ENCODE data around the gene LRRK1.

Gene LRRK1

DNA sequence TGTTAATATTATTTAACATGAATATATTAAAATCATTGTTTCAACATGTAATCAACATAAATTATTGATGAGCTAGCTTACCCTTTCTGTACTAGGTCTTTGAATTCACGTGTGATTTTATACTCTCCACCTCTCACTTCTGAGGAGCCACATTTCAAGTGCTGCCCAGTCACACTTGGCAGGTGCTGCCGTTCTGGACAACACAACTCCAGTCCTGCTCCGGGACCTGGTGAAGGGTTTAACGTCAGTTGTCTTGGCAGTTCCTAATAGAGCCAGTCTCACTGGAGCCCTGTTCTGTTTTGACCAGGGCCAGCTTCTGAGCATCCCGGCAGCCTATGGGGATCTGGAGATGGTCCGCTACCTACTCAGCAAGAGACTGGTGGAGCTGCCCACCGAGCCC lies 64.1 kb downstream of the LRRK1 start:
- DNase-seq, result no peak

DNA sequence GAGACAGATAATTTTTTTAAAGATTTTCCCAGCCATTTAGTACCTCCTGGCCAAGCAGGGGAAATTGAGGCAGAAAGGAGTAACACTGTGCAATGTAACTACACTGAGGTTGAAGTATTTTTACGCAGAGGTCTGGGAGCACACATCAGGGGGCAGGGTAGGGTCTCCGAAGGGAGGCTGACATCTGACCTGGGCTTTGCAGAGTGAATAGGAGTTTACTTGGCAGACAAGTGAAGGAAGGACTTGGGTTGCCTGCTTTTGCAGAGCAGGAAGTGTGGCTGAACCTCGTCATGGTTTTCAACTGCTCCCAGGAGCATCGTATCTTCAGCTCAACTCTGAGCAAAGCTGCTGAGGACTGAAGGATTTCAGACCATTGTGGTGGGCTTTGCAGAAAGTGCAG lies 66.2 kb downstream of the LRRK1 start:
- no peak for DNase-seq

- DNase-seq, result no peak
Measured at GRCh38 chr15:100986158-100986896, 67.2 kb downstream of the LRRK1 start.

DNA sequence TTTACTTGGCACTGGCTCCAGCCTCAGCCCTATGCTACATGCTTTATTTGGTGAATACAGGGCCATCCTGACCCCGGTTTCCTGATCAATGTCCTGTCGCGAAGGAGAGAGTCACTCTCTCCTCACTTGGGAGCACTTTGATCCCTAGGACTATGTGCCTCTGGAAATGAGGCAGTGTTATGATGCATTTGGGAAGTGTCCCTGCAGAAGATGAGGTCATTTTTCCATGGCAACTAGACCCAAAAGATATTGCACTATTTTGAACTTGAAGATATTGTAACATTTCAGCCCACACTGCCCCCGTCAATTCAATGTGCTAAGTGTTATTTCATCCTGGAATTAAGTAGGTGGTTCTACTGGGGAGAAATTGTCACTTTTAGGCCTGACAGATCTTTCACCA lies 68.0 kb downstream of the LRRK1 start:
- DNase-seq, result no peak

GRCh38 chr15:100988297-100988696 lies 69.1 kb downstream of the LRRK1 start:
- no peak for DNase-seq

GRCh38 chr15:100988857-100989256 lies 69.7 kb downstream of the LRRK1 start:
- no peak for DNase-seq

DNA sequence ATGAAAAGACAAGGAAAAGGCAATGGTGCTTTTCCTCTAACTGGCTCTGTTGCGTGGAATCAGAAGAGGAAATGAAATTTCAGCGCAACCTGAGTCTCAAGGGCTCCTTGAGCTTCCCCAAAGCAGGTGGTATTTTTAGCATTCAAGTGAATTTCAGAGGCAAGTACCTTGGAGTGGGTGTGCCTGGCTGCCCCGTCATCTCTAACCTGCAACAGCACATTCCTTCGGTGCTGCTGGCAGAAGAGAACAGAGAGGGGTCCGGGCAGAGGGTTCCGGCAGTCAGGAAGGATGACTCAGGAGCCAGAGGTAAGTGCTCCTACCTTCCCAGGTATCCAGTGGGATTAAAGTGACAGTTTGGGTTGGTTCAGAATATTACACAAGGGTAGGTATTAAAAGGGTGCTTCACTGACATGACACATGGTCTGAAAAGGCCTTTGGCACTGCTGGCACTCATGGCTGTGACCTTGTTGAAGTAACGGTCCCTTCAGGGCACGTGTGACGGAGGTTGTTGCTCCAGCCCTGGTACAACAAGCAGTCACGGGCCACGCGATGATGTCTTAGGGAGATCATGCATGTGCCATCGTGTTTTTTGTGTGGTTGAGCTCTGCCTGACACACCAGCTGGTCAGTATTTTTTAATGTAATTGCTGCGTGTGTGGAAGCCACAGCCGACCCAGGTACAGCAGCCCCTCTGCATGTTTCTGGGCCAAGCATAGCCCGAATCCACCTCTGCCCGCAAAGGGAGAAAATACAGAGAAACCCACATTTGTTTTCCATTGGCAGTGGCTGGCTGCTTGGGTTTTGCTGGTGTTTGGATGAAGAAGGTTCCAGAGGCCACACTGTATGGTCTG lies 75.7 kb downstream of the LRRK1 start:
- DNase-seq, result no peak

DNA sequence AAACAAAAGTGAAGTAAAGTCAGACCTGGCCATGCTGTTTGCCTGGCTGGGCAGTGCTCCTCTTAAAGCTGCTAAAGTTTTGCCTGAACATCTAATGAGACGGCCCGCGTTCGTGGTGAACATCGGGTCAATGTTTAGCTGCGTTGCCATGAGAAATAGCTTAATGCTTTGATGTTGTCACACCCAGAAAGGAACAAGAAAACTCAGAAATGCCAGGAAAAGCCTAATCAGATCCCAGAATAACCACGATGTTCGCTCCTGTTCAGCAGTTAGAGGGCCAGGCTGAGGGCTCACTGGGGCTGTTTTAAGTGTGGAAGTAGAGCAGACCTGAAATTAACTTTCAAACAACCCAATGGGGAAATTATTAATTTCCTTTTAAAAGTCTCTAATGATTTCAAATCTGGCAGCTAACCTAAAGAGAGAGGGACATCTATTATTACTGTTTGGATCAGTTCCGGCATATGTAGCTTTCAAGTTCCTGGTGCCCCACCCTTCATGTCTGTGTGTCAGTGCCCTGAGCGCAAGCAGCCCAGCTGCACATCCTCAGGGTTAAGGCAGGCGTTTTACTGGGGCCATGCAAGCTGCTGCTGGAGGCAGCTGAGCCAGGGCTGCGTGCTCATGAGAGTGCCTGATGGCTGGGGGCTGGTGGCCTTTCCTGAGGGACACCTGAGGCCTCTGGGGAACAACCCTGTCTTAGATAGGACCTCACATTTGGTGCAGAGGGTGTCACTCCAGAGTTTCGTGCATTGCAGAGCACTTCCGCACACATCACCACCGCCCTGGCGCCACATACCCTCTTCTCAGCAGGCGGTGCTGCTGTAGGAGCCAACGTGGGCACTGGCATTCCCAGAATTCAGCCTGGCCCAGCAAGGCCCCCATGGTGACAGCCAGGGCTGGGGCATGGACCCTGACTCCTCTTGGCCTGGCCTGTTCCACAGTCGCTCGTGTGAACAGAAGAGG lies 76.6 kb downstream of the LRRK1 start:
- no peak for DNase-seq

DNA sequence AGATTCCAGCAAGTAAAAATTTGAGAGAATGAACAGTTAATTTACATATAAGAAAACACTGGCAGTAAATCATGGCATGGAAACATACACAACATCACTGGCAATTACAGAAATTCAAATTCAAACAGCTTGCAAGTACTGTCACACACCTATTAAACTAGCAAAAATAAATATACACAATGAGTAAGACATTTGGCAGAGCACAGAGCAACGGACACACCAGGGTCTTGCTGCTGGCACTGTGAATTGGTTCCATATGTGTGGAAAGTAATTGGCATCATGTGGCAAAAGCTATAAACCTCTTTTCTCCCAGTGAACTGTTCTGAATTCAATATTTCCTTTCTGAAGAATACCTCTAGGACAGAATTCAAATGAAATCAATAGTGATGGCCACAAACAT lies 78.3 kb downstream of the LRRK1 start:
- DNase-seq, result no peak

- no peak for DNase-seq
Measured at GRCh38 chr15:100998630-100999029, 79.5 kb downstream of the LRRK1 start.

GRCh38 chr15:100999369-100999768 lies 80.2 kb downstream of the LRRK1 start:
- DNase-seq, result no peak

- DNase-seq, result no peak
Measured at GRCh38 chr15:101000271-101000681, 81.1 kb downstream of the LRRK1 start.

GRCh38 chr15:101001056-101001455 lies 81.9 kb downstream of the LRRK1 start:
- no peak for DNase-seq

- no peak for DNase-seq
Measured at GRCh38 chr15:101001796-101002195, 82.6 kb downstream of the LRRK1 start.

- no peak for DNase-seq
Measured at GRCh38 chr15:101003081-101003480, 83.9 kb downstream of the LRRK1 start.

DNA sequence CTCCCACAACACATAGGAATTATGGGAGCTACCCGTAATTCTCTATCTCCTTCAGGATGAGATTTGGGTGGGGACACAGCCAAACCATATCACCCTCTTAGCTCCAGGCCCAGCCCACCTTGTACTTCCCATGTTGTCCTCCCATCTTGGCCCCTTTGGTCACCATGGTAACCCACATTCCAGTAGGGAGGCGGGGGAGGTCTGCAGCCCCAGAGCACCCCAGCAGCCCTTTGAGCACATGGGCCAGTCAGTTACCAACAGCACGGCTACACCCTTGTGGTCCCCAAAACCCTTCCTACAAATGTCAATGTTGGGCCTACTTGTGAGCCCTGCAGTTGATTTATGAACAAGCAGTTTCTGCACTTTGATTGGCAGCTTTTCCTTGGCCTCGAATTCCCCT lies 84.5 kb downstream of the LRRK1 start:
- no peak for DNase-seq

GRCh38 chr15:101004500-101004899 lies 85.3 kb downstream of the LRRK1 start:
- DNase-seq, result no peak

DNA sequence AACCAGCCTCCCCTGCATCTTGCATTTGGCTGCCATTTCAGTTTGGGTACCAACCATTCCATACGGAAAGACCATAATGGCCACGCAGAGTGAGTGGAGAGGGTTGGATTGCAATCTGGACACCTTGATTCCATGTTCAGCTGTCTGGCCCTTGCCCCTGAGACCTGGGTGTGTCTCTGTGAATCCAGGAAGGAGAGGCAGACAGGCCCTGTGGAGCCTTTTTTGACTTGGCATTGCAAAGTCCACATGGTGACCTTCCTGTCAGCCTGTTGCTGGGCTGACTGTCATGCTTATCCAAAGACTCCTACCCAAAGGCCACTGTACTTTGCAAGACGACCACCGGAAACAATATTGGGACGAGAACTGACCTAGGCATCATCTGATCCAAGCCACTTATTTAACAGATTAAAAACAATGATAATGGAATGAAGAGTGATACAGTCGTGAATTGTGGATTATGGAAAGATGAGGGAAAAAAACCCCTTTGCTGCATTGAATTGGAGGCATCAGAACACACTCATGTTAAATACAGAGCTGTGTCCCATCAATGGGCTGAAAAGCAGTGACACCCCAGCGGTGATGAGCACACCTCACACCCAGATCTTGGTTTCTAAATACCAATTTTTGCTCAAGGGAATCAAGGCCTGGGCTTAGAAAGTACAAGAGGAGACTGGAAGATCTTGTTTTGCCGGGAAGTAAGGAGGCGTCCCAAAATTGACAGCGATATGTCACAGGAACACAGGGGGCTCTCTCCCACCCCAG lies 86.0 kb downstream of the LRRK1 start:
- DNase-seq, result no peak

DNA sequence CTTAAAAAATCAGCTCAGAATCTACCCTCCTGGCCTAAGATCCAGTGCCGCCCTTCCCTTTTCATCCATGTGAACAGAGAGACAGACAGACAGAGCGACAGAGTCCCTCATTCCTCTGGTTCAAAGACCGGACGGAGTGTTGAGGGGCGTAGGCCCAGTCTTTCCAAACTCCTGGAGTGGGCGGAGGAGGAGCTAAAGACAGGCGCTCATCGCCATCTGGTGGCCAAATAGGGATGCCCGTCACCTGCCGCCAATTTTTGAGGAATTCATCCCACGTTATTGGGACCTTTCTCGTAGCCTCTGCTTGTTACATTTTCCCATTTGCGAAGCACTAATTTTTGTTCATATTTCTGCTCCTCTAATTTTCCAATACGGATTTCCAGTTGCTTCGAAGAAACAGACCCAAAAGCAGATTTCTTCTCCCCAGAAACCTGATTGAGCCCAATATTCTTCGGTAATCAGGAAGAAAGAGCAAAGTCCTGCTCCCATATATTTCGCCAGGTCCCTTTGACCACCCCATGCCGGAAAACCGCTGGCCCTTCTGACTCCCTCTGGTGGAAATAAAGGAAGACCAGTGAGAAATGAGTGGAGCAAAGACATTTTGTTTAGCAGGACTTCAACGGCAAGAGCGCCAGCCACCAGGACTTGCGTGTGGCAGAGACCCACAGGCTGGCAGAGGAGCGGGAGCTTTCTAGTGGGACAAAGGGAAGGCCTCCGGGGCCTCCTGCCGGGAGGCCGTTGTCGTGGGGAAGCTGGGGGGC lies 88.0 kb downstream of the LRRK1 start:
- peak; percentile 31 for DNase-seq

DNA sequence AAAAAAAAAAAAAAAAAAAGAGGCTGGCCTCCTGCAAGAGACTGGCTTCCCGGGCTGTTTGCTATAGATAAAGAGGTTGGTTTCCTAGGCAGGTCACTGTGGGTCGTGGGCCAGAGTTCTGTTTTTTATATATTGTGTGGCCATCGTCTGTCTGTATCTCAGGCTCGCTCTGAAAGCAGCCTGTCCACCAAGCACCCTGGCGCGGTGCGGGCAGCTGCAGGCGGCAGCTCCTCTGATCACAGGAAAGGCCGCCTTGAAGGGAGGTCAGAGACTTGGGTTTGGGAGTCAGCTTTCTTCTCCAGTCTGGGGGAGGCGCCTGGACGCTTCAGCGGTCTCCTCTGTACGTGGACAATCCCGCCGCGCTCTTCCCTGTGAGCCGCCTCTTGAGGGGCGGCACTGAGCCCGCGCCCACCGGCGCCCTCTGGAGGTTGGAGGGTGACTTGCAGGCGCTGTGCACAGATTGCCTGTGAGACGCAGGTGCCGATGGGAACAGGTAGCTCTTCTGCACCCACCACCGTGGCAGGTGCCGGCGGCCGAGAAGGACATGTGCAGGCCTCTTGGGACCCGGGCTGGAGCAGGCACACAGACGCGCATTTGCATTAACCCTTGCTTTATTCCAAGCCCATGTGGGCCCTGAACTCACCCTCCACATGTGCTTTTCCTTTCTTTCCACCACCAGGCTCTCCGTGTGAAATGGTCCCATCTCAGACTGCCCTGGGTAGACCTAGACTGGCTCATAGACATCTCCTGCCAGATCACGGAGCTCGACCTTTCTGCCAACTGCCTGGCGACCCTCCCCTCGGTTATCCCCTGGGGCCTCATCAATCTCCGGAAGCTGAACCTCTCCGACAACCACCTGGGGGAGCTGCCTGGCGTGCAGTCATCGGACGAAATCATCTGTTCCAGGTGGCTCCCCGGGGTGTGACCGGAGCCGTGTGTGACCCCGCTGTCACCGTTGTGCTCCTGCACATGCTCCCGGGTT lies 89.3 kb downstream of the LRRK1 start:
- DNase-seq, result peak; percentile 77

Data from effector CD8-positive, alpha-beta T cell (primary cell).